Neural progenitor cell (in vitro differentiated cells): ENCODE data around the gene DDB1. TPM values are rescaled to one million over a fixed set of nuclear protein-coding genes. Genes with fewer than 3 reads are reported as not detected.

ENCODE experiments used
- DNase-seq: peaks from one replicate; pipeline ENCODE4 v3.0.0-alpha.2; 2016; ENCODE audit warnings: low spot score
- H2AFZ ChIP-seq: fragments of 200-600 bp; sonication (generic); replicated peaks from 2 replicates; pipeline ENCODE4 v1.6.1; 2016; ENCODE audit warnings: antibody characterized with exemption
- H3F3A ChIP-seq: fragments of 200-600 bp; sonication (generic); 2 replicates; pipeline ENCODE4 v1.6.1; 2016; ENCODE audit warnings: antibody characterized with exemption, low read depth
- H3K27ac ChIP-seq: fragments of 200-600 bp; sonication (generic); 2 replicates; pipeline ENCODE4 v1.5.1; 2016; ENCODE audit warnings: mild to moderate bottlenecking
- H3K27me3 ChIP-seq: fragments of 200-600 bp; sonication (generic); 2 replicates; pipeline ENCODE4 v1.6.1; 2016; ENCODE audit warnings: mild to moderate bottlenecking, moderate library complexity
- H3K36me3 ChIP-seq: fragments of 200-600 bp; sonication (generic); 2 replicates; pipeline ENCODE4 v1.5.1; 2016
- H3K4me1 ChIP-seq: fragments of 200-600 bp; sonication (generic); 2 replicates; pipeline ENCODE4 v1.6.1; 2016; ENCODE audit warnings: mixed run types
- H3K4me2 ChIP-seq: fragments of 200-600 bp; sonication (generic); 2 replicates; pipeline ENCODE4 v1.6.1; 2016
- H3K4me3 ChIP-seq: fragments of 200-600 bp; sonication (generic); 2 replicates; pipeline ENCODE4 v1.5.1; 2016
- H3K79me2 ChIP-seq: fragments of 200-600 bp; sonication (generic); 2 replicates; pipeline ENCODE4 v1.6.1; 2016; ENCODE audit warnings: low read depth
- H3K9ac ChIP-seq: fragments of 200-600 bp; sonication (generic); 2 replicates; pipeline ENCODE4 v1.6.1; 2016
- H3K9me3 ChIP-seq: fragments of 200-600 bp; sonication (generic); 2 replicates; pipeline ENCODE4 v1.5.1; 2016; ENCODE audit warnings: low read depth
- H4K20me1 ChIP-seq: fragments of 200-600 bp; sonication (generic); 2 replicates; pipeline ENCODE4 v1.6.1; 2016; ENCODE audit warnings: low read depth
- H3K27ac Mint-ChIP-seq: 3 replicates; pipeline ENCODE4 v1.8.0; 2021; ENCODE audit warnings: mixed read lengths
- H3K27me3 Mint-ChIP-seq: 2 replicates; pipeline ENCODE4 v1.8.0; 2022; ENCODE audit warnings: low read depth, mild to moderate bottlenecking, inconsistent platforms, moderate library complexity, mixed read lengths; ENCODE audit not compliant: insufficient read depth
- H3K36me3 Mint-ChIP-seq: 3 replicates; pipeline ENCODE4 v1.8.0; 2021; ENCODE audit warnings: mixed read lengths
- H3K4me1 Mint-ChIP-seq: 3 replicates; pipeline ENCODE4 v1.8.0; 2021; ENCODE audit warnings: mixed read lengths
- H3K4me3 Mint-ChIP-seq: 3 replicates; pipeline ENCODE4 v1.8.0; 2021; ENCODE audit warnings: mild to moderate bottlenecking, moderate library complexity, mixed read lengths
- H3K9me3 Mint-ChIP-seq: 3 replicates; pipeline ENCODE4 v1.8.0; 2020; ENCODE audit warnings: mixed read lengths
- CTCF ChIP-seq: fragments of 200-600 bp; sonication (generic); IDR thresholded peaks from 2 replicates; pipeline ENCODE4 v1.5.1; 2017; ENCODE audit warnings: antibody characterized with exemption, mild to moderate bottlenecking
- EZH2 ChIP-seq: fragments of 200-600 bp; sonication (generic); IDR thresholded peaks from 2 replicates; pipeline ENCODE4 v1.6.1; 2017; ENCODE audit warnings: antibody characterized with exemption, mild to moderate bottlenecking, moderate library complexity
- EZH2phosphoT487 ChIP-seq: fragments of 200-600 bp; sonication (generic); IDR thresholded peaks from 2 replicates; pipeline ENCODE4 v1.6.1; 2017; ENCODE audit warnings: antibody characterized with exemption
- total RNA-seq: library from RNA; depleted of rRNA; stranded (reverse); fragments of >200 nt; gene quantifications from 2 replicates; pipeline ENCODE4 v1.2.3, GENCODE V29; 2015; ENCODE audit warnings: low replicate concordance

Gene DDB1
- total RNA-seq, 1 donor from 2014 or later: 275 TPM

- Mint-ChIP-seq H3K27me3 (no peaks in the 10 kb centered on the region), H3K27ac (no peak overlapping the region)
Observed at GRCh38 chr11:61266602-61267001, 66.3 kb downstream of the DDB1 start.

DNA sequence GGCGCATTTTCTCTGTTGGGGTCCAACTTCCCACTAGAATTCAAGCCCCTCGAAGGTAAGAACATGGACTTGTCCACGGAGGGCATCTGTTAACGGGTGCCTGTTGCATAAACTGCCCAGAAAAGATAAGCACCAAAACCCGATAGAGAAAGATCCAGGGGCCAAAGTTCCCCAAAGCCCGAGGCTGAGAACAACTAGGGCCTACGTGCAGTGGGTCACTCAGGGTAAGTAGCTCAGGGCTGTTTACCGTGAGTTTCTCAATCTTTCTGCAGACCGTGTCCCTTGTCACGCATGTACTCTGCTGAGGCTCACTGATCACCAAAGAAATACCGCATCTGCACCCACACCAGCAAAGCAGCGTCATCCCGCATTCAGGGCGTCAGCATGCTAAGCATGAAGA lies 67.5 kb downstream of the DDB1 start:
- no peak for DNase-seq
- TF ChIP-seq CTCF: no peak
- TF ChIP-seq EZH2: no peak
- TF ChIP-seq EZH2phosphoT487: no peak

More at GRCh38 chr11:61266602-61267001, 66.3 kb downstream of the DDB1 start:
- Mint-ChIP-seq H3K36me3 (no peaks in the 10 kb centered on the region), H3K4me3 (no peak overlapping the region), H3K4me1 (no peaks in the 10 kb centered on the region), H3K9me3 (no peaks in the 10 kb centered on the region)
- no peak for DNase-seq
- H3K79me2 ChIP-seq: no peaks in the 10 kb centered on the region
- H3K4me1 ChIP-seq: no peaks in the 10 kb centered on the region
- H3K27me3 ChIP-seq: no peaks in the 10 kb centered on the region
- H3F3A ChIP-seq: no peaks in the 10 kb centered on the region
- H3K36me3 ChIP-seq: no peaks in the 10 kb centered on the region
- TF ChIP-seq CTCF: no peak
- no peak for TF ChIP-seq EZH2phosphoT487
- TF ChIP-seq EZH2: no peak
- H2AFZ ChIP-seq: no peak overlapping the region
- H3K4me3 ChIP-seq: no peak overlapping the region
- H3K4me2 ChIP-seq: no peak overlapping the region
- no peaks in the 10 kb centered on the region for H4K20me1 ChIP-seq
- no peak overlapping the region for H3K27ac ChIP-seq
- H3K9ac ChIP-seq: no peak overlapping the region
- no peaks in the 10 kb centered on the region for H3K9me3 ChIP-seq

DNA sequence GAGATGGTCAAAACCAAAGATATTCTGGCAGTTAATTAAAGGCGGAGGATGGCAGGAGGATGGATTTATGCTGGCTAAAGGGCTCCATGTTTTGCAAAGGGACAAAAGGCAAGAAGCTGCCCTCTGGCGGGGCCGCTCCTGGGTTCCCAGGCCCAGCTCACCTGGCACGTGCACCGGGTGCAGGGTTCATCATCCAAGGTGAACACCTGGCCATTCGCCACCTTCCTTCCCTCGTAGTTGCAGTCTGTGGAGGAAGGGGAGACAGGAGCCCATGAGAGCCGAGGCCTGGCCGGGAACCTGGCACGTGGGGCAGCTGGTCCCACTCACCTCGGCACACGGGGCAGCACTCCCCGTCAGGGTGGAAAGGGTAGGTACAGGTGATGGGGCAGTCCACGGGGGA lies 68.1 kb downstream of the DDB1 start:
- no peaks in the 10 kb centered on the region for H3K9me3 Mint-ChIP-seq
- Histone ChIP-seq H3K9me3 (no peaks in the 10 kb centered on the region), H3K4me3 (no peak overlapping the region), H3K27ac (no peak overlapping the region), H3K79me2 (no peaks in the 10 kb centered on the region), H3K9ac (no peak overlapping the region), H3F3A (no peaks in the 10 kb centered on the region), H3K36me3 (no peaks in the 10 kb centered on the region), H3K27me3 (no peaks in the 10 kb centered on the region), H2AFZ (no peak overlapping the region), H3K4me2 (no peak overlapping the region), H3K4me1 (no peaks in the 10 kb centered on the region), H4K20me1 (no peaks in the 10 kb centered on the region)
- H3K27me3 Mint-ChIP-seq: no peaks in the 10 kb centered on the region
- H3K4me3 Mint-ChIP-seq: no peak overlapping the region
- DNase-seq: no peak
- no peak overlapping the region for H3K27ac Mint-ChIP-seq
- no peaks in the 10 kb centered on the region for H3K36me3 Mint-ChIP-seq
- H3K4me1 Mint-ChIP-seq: no peaks in the 10 kb centered on the region
- TF ChIP-seq CTCF: no peak
- TF ChIP-seq EZH2phosphoT487: no peak
- TF ChIP-seq EZH2: no peak

More for the DNA sequence above, 67.5 kb downstream of the DDB1 start:
- Histone ChIP-seq H3K9ac (no peak overlapping the region), H3K9me3 (no peaks in the 10 kb centered on the region), H3K27ac (no peak overlapping the region), H3K4me3 (no peak overlapping the region), H3K27me3 (no peaks in the 10 kb centered on the region), H3K36me3 (no peaks in the 10 kb centered on the region), H3K4me2 (no peak overlapping the region), H2AFZ (no peak overlapping the region), H3F3A (no peaks in the 10 kb centered on the region), H3K4me1 (no peaks in the 10 kb centered on the region), H3K79me2 (no peaks in the 10 kb centered on the region), H4K20me1 (no peaks in the 10 kb centered on the region)
- Mint-ChIP-seq H3K27ac (no peak overlapping the region), H3K9me3 (no peaks in the 10 kb centered on the region), H3K36me3 (no peaks in the 10 kb centered on the region), H3K4me1 (no peaks in the 10 kb centered on the region), H3K27me3 (no peaks in the 10 kb centered on the region), H3K4me3 (no peak overlapping the region)

DNA sequence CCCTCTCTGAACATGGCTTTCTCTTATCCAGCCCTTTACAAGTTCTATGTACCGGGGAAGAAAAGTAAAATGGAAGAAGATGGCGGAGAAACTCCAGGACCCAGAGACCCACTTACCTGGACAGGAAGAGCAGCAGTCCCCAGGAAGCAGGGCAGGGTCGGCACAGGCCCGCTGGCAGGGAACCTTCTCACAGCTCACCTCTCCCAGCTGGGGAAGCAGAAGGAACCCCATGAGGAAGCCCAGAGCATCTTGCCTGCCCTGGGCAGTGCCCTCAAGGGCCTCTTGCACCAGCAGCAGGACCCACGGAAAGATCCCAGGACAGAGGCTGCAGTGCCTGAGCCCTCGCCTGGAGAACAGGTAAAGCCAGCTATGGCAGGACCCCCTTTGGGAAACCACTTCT lies 68.5 kb downstream of the DDB1 start:
- H3K27ac Mint-ChIP-seq: no peak overlapping the region
- H3K27me3 Mint-ChIP-seq: no peaks in the 10 kb centered on the region
- no peak for TF ChIP-seq EZH2
- no peak for TF ChIP-seq CTCF
- TF ChIP-seq EZH2phosphoT487: no peak

More for the DNA sequence above, 68.5 kb downstream of the DDB1 start:
- H3K9me3 Mint-ChIP-seq: no peaks in the 10 kb centered on the region
- Histone ChIP-seq H3K27ac (no peak overlapping the region), H3F3A (no peaks in the 10 kb centered on the region), H3K4me3 (no peak overlapping the region), H4K20me1 (no peaks in the 10 kb centered on the region), H3K36me3 (no peaks in the 10 kb centered on the region), H3K9me3 (no peaks in the 10 kb centered on the region), H3K9ac (no peak overlapping the region), H2AFZ (no peak overlapping the region), H3K27me3 (no peaks in the 10 kb centered on the region), H3K4me2 (no peak overlapping the region), H3K4me1 (no peaks in the 10 kb centered on the region), H3K79me2 (no peaks in the 10 kb centered on the region)
- H3K4me3 Mint-ChIP-seq: no peak overlapping the region
- no peak for DNase-seq
- no peaks in the 10 kb centered on the region for H3K4me1 Mint-ChIP-seq
- no peaks in the 10 kb centered on the region for H3K36me3 Mint-ChIP-seq
